ENCODE measurements around the gene TES.

Gene TES

DNA sequence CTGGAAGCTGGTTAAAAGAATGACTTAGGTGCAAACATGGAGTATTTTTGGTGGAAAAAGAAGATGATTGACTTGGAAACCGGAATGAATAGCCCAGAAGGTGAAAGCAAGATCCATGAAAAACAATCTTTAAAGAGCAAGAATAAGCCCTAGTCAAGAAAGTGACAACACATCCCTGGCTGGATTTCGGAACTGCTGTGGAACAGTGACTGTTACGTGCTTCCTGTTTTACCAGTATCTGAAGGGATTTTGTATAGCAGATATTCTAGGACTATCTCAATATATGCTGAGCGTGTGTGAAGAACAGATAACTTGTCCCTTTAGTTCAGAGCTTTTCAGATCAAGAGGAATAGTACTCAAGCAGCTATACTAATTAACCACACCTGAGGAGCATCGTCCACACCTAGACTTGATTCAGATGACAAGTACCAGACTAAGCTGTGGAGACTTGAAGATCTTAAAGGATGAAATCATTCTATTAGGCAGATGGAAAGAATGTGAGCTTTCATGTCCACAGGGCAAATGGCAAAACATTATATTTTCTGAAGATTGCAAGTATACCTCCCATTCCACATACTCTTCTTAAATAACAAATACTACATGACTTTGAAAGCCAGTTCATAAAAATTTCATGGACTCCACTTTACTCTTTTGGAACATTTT, 11.5 kb upstream of the TES start:
- Histone ChIP-seq H3K27me3 (ENCODE audit: insufficient read depth, poor library complexity, severe bottlenecking) (no peaks in the 10 kb centered on the region), H3K27ac (replicated peaks) (no peak overlapping the region), H3K4me3 (replicated peaks; ENCODE audit: insufficient read depth, low read length) (no peak overlapping the region)
- DNase-seq (ENCODE audit: low read depth in 1 of 2, low spot score in 1 of 2): no peak
- no peak for TF ChIP-seq GABPA (IDR thresholded peaks at IDR 0.05; ENCODE audit: low read depth)
- TF ChIP-seq SPI1 (IDR thresholded peaks at IDR 0.05; ENCODE audit: borderline replicate concordance, low read depth): no peak
- TF ChIP-seq REST (IDR thresholded peaks at IDR 0.05; ENCODE audit: insufficient replicate concordance, low read depth): no peak
- no peak for TF ChIP-seq POLR2AphosphoS5 (IDR thresholded peaks at IDR 0.05; ENCODE audit: low read depth)
- TF ChIP-seq CTCF (IDR thresholded peaks at IDR 0.05; ENCODE audit: insufficient read depth, low read length): no peak

GRCh38 chr7:116200963-116201362, 9.4 kb upstream of the TES start:
- DNase-seq (ENCODE audit: low read depth in 1 of 2, low spot score in 1 of 2): no peak
- no peak overlapping the region for H3K27ac ChIP-seq (replicated peaks)
- H3K4me3 ChIP-seq (replicated peaks; ENCODE audit: insufficient read depth, low read length): no peak overlapping the region
- TF ChIP-seq GABPA (IDR thresholded peaks at IDR 0.05; ENCODE audit: low read depth) (no peak), CTCF (IDR thresholded peaks at IDR 0.05; ENCODE audit: insufficient read depth, low read length) (no peak), REST (IDR thresholded peaks at IDR 0.05; ENCODE audit: insufficient replicate concordance, low read depth) (no peak), SPI1 (IDR thresholded peaks at IDR 0.05; ENCODE audit: borderline replicate concordance, low read depth) (no peak), POLR2AphosphoS5 (IDR thresholded peaks at IDR 0.05; ENCODE audit: low read depth) (no peak)
- H3K27me3 ChIP-seq (ENCODE audit: insufficient read depth, poor library complexity, severe bottlenecking): no peaks in the 10 kb centered on the region

GRCh38 chr7:116206141-116206540, 4.2 kb upstream of the TES start:
- Histone ChIP-seq H3K27me3 (ENCODE audit: insufficient read depth, poor library complexity, severe bottlenecking) (no peaks in the 10 kb centered on the region), H3K27ac (replicated peaks) (no peak overlapping the region), H3K4me3 (replicated peaks; ENCODE audit: insufficient read depth, low read length) (no peak overlapping the region)
- DNase-seq (ENCODE audit: low read depth in 1 of 2, low spot score in 1 of 2): no peak
- TF ChIP-seq REST (IDR thresholded peaks at IDR 0.05; ENCODE audit: insufficient replicate concordance, low read depth): no peak
- TF ChIP-seq CTCF (IDR thresholded peaks at IDR 0.05; ENCODE audit: insufficient read depth, low read length): no peak
- no peak for TF ChIP-seq SPI1 (IDR thresholded peaks at IDR 0.05; ENCODE audit: borderline replicate concordance, low read depth)
- TF ChIP-seq GABPA (IDR thresholded peaks at IDR 0.05; ENCODE audit: low read depth): no peak
- TF ChIP-seq POLR2AphosphoS5 (IDR thresholded peaks at IDR 0.05; ENCODE audit: low read depth): no peak
